Measurements from ENCODE around the gene MXRA8.
A peak's percentile ranks its signal among the peaks of the same experiment; 100 is the strongest.

The MXRA8 gene

GRCh38 chr1:1348420-1349255 lies 9.7 kb downstream of the MXRA8 start:
- DNase-seq: peak; percentile 66

- peak; percentile 52 for DNase-seq
These were observed 10.5 kb downstream of the MXRA8 start for GRCh38 chr1:1347663-1348419.

- no peak for DNase-seq
These were observed 11.2 kb downstream of the MXRA8 start for GRCh38 chr1:1347026-1347595.

GRCh38 chr1:1346501-1346890 lies 11.9 kb downstream of the MXRA8 start:
- DNase-seq: no peak

GRCh38 chr1:1345860-1346500 lies 12.4 kb downstream of the MXRA8 start:
- DNase-seq: no peak

GRCh38 chr1:1345384-1345783 lies 13.0 kb downstream of the MXRA8 start:
- no peak for DNase-seq

- peak; percentile 54 for DNase-seq
These were observed 13.5 kb downstream of the MXRA8 start for GRCh38 chr1:1344655-1345361.

GRCh38 chr1:1343811-1344421 lies 14.4 kb downstream of the MXRA8 start:
- DNase-seq: no peak

GRCh38 chr1:1342584-1343115 lies 15.7 kb downstream of the MXRA8 start:
- DNase-seq: no peak

GRCh38 chr1:1342061-1342562 lies 16.2 kb downstream of the MXRA8 start:
- no peak for DNase-seq

- no peak for DNase-seq
These were observed 16.8 kb downstream of the MXRA8 start for GRCh38 chr1:1341549-1342021.

- no peak for DNase-seq
These were observed 17.4 kb downstream of the MXRA8 start for GRCh38 chr1:1340791-1341548.

- DNase-seq: no peak
These were observed 18.2 kb downstream of the MXRA8 start for GRCh38 chr1:1340185-1340584.

- DNase-seq: no peak
These were observed 20.1 kb downstream of the MXRA8 start for GRCh38 chr1:1338278-1338677.

GRCh38 chr1:1337793-1338147 lies 20.6 kb downstream of the MXRA8 start:
- peak; percentile 41 for DNase-seq

GRCh38 chr1:1336931-1337792 lies 21.2 kb downstream of the MXRA8 start:
- no peak for DNase-seq

- no peak for DNase-seq
These were observed 21.9 kb downstream of the MXRA8 start for GRCh38 chr1:1336446-1336845.

- no peak for DNase-seq
These were observed 22.5 kb downstream of the MXRA8 start for GRCh38 chr1:1335792-1336248.

GRCh38 chr1:1335283-1335682 lies 23.1 kb downstream of the MXRA8 start:
- no peak for DNase-seq

- no peak for DNase-seq
These were observed 23.5 kb downstream of the MXRA8 start for GRCh38 chr1:1334835-1335234.
